T1000 (cell line): ENCODE data around the gene NR3C1.
"Not testable (repeated sequence)": the region's sequence is repeated elsewhere in the genome, so short reads cannot be mapped to it uniquely, and the experiment has no call there.

Source experiments
- DNase-seq: peaks from one replicate; lab custom pipeline; 2025; ENCODE audit warnings: mixed read lengths; lab: John Stamatoyannopoulos, UW

Gene NR3C1

GRCh38 chr5:143336485-143336884, 67.0 kb downstream of the NR3C1 start:
- DNase-seq: no peak

DNA sequence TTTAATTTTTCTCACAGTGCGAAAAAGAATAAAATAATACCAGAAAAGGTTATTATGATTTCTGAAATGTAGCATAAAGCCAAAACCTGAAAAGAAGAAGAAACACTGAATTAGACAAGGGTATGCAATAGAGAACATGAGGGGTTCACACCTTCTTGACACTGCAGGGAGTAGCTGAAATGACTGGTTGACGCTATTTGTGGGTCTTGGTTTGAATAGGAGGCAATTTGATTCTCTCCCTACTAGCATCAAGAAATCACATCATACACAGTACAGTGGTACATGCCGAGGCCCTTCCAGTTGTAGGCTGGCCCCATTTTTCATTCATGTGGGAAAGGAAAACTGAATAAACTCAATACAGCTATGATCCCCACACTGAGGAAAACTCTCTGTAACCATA, 68.6 kb downstream of the NR3C1 start:
- no peak for DNase-seq

GRCh38 chr5:143334380-143334779, 69.1 kb downstream of the NR3C1 start:
- not testable (repeated sequence) for DNase-seq

DNA sequence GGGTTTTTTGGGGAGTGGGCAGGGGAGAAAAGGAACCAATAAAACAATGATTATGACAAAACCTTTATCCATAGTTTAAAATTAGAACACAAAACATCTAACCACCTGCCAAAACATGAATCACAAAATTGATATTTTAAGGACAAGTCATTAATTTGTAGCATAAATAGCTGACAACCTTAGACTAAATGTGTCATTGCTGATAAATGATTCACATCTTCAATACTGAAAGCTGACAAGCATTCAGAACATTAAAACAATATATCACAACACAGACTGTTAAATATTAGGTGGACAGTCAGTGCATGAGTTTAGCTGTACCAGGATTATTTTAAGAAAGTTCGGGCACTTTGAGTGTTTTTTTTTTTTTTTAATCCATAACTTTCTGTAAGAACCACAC, 71.5 kb downstream of the NR3C1 start:
- DNase-seq: no peak

DNA sequence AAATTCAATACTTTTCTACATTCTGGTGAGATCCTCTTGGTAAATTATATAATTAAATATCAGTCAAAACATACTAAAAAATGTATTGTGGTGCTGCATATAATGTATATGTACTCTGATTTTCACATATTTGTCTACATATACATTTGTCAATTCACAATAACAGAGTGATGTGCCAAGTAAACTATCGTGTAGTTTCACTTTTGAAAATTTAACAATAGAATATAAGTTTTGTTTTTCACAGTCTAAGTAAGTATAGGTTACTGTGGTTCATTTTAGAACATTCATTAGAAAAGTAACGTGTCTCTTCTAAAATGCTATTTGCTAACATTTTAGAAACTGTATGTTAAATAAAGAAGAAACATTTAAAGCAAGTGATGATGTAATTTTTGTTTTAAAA, 73.6 kb downstream of the NR3C1 start:
- no peak for DNase-seq

DNA sequence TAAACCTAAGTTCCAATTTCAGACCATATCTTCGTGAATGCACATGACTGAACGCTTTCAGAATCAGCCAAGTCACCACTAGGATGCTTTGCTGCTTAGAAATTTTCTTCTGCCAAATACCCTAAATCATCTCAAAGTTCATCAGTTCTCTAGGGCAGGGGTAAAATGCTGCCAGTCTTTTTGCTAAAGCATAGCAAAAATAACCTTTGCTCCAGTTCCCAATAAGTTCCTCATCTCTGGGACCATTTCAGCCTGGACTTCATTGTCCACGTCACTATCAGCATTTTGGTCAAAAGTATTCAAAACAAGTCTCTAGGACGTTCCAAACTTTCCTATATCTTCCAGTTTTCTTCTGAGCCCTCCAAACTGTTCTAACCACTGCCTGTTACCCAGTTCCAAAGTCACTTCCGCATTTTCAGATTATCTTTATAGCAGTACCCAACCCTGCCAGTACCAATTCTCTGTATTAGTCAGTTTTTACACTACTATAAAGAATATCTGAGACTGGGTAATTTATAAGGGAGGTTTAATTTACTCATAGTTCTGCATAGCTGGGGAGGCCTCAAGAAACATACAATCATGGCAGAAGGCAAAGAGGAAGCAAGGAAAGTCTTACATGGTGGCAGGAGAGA, 74.8 kb downstream of the NR3C1 start:
- no peak for DNase-seq

DNA sequence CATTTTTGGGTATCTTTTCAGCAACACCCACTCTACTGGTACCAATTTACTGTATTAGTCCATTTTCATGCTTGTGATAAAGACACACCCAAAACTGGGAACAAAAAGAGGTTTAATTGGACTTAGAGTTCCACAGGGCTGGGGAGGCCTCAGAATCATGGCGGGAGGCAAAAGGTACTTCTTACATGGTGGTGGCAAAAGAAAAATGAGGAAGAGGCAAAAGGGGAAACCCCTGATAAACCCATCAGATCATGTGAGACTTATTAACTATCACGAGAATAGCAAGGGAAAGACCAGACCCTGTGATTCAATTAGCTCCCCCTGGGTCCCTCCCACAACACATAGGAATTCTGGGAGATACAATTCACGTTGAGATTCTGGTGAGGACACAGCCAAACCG, 78.4 kb downstream of the NR3C1 start:
- DNase-seq: not testable (repeated sequence)

DNA sequence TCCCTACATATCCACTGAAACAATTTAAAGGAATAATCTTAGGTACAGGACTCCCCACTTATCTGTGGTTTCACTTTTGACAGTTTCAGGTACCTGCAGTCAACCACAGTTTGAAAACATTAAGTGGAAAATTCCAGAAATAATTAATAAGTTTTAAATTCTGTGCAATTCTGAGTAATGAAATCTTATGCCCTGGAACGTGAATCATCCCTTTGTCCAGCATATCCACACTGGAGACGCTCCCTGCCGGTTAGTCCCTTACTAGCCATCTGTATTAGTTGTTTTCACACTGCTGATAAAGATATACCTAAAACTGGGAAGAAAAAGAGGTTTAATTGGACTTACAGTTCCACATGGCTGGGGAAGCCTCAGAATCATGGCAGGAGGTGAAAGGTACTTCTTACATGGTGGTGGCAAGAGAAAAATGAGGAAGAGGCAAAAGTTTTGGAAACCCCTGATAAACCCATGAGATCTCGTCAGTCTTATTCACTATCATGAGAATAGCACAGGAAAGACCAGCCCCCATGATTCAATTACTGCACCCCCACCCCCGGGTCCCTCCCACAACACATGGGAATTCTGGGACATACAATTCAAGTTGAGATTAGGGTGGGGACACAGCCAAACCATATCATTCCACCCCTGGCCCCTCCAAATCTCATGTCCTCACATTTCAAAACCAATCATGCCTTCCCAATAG, 80.4 kb downstream of the NR3C1 start:
- DNase-seq: not testable (repeated sequence)

GRCh38 chr5:143322176-143322575, 81.3 kb downstream of the NR3C1 start:
- DNase-seq: no peak

DNA sequence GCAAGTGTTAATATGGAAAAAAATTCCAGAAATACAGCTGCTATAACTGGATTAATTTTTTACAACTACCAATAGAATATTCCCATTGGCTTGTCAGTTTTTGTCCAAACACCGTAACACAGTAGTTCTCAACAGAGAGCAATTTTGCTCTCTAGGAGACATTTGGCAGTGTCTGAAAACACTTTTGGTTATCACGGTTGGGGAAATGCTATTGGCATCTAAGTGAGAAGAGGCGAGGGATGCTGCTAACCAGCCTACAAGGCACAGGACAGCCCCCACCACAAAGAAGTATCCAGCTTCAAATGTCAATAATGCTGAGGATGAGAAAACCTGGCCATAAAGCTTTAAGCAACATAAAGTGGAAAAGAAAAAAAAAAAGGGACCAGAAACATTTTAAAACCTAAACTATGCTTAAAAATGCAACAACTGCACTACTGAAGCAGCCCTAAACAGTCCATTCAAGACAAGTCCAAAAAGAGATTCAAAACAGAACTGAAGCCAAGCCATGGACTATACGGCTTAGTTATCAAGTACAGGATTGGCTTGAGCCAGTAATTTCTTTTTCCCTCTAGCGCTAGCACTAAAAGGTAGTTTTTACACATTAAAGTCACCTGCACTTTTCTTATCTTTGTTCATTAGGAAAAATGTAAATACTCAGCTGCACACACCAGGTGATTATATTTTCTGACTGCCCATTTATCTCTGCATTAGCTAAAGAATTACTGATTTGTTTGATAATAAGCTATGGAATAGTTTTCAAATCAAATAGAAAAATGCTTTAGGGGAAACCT, 83.9 kb downstream of the NR3C1 start:
- DNase-seq: no peak

- no peak for DNase-seq
Observed at GRCh38 chr5:143318833-143319232, 84.7 kb downstream of the NR3C1 start.

- no peak for DNase-seq
Observed at GRCh38 chr5:143318270-143318669, 85.2 kb downstream of the NR3C1 start.

DNA sequence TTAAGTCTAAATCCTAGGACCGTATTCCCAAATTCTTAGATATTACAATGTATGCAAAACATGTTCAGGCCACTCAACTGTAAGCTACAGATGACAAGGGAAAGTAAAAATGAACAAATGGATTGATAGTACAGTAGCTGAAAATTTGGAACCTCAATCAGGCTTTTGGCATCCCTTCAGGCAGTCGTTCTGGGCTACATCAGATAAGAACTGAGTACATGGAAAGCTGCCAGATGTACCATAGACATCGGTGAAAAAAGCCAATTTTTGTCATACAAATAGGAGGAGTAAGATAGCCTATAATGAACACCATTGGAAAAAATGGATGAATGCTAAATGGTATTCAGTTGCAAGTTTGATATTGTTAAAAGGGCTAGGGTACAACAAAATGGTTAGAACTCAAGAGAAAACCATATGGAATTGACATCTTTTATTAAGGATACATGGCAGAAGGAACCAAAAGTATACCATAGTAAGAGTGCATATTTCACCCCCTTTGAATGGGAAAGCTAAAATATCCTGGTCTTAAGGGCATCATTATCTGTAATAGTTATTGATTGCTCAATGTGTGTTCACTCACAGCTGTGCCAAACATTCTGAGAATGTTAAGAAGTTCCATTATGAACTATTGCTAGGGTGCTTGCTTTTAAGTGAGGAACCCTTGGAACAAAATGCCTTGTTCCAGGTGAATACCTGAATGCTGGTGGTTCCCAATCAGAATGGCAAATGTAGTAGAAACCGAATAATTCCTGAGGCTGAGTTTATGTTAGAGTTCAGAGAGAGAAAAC, 86.4 kb downstream of the NR3C1 start:
- no peak for DNase-seq

DNA sequence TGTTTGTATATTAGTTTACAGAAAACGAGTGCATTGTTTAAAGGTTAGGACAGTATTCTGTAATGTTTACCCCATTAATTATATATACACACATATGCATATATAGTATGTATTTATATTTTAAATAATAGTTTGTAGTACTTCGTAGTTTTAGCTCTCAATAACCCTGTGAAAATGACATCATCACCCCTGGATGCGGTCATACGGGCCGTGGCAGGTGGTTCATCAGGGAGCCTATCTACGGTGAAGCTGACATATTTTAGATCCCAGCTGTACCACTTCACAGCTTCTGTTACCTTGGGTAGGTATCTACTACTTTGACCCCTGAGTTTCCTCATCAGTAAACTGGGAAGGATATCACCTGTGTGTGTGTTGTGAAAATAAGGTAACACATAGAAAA, 87.1 kb downstream of the NR3C1 start:
- DNase-seq: no peak

- DNase-seq: no peak
Observed at GRCh38 chr5:143315929-143316328, 87.6 kb downstream of the NR3C1 start.

DNA sequence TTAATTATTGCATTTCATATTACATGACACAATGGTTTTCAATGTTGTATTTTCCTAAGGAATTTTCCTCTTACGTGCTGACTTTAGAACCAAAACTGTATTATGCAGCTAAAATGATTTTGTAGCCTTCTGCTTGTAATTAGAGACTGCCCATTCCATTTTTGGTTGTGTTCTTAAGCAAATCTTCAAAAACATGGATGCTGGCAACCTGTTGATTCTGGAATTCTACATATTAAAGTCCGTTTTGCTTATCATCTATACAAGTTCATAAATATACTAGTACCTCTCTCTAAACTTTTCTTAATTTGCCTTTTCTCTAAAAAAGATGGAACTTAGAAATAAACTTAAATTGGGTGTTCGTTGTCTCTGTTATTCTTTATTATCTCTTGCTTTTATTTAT, 88.3 kb downstream of the NR3C1 start:
- no peak for DNase-seq

DNA sequence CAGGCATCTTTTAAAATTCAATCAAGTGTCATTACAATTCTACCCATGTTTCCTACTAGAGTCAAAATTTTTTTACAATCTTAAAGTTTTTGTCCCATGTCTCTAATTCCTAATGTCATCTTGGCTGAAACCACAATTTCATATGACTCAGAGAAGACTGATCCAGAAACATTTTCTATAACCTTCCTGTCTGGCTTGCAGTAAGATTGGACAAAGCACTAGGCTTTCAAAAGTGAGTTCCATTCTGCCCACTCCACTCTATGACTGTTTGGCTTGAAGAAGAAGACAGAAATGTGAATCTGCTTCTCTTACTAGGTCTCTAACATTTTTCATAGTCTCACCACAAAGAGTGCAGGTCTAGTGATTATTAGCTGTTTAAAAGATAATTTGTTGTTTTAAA, 88.8 kb downstream of the NR3C1 start:
- DNase-seq: no peak

DNA sequence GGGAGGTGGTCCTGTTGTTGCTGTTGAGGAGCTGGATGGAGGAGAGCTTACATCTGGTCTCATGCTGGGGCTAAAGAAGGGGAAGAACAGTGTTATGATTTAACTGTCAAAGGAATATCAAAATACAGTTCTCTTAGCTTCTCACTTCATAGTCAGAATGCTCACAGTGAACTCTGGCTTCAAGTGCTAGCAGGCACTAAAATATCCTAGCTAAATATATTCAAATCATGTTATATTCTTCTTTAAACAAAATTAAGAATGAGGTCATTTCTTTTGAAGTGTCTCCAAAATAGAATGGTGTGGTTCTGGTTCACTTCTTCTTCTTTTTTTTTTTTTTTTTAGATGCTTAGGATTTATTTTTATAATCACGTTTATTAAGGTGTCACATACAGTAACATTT, 89.4 kb downstream of the NR3C1 start:
- no peak for DNase-seq

- DNase-seq: no peak
Observed at GRCh38 chr5:143313298-143313852, 90.1 kb downstream of the NR3C1 start.

DNA sequence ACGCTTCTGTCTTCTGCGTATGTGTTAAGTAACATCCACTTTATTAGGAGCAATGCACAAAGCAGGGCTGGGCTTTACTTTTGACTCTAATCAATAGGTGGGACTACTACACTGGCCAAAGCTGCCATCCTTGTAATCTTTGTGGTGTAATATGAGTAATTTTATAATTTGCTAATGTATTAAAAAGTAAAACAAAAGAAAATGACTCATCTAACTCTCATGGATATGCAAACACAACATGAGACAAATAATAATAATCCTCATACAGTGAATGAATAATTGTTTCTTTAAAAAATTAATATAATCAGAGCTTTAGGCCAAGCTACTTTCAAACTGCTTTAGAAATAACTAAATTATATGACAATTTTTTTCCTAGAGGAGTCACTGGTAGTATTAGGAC, 90.7 kb downstream of the NR3C1 start:
- DNase-seq: no peak

- DNase-seq: no peak
Observed at GRCh38 chr5:143311955-143312354, 91.5 kb downstream of the NR3C1 start.

GRCh38 chr5:143311428-143311827, 92.1 kb downstream of the NR3C1 start:
- no peak for DNase-seq
